IMR-90 (cell line): Measurements from ENCODE around the gene CCNJL. TPM values are rescaled to one million over a fixed set of nuclear protein-coding genes. Genes with fewer than 3 reads are reported as not detected.

Experiments used
- ATAC-seq: fragments of 200-7000 bp; cut with Tn5 transposase; 2 replicates; pipeline ENCODE4 v1.9.1; 2020; ENCODE audit warnings: low read depth, mild to moderate bottlenecking, moderate library complexity
- BruUV-seq: library from RNA; stranded (reverse); fragments of 400-500 nt; replicated peaks from 2 replicates; lab custom pipeline; 2021; lab: Mats Ljungman, UMichigan
- CTCF ChIA-PET: fragments of 300-600 bp; formaldehyde crosslinking; extraction: SDS; loops from one replicate; lab custom pipeline; 2021; ENCODE audit warnings: antibody characterized with exemption; lab: Yijun Ruan, JAX
- POLR2A ChIA-PET: fragments of 300-600 bp; sonication (Branson Sonifier 250); formaldehyde crosslinking; loops from one replicate; lab custom pipeline; 2022; ENCODE audit warnings: antibody characterized with exemption; ENCODE audit not compliant: unreplicated experiment; lab: Charles Lee
- DNase-seq: peaks from one replicate; pipeline ENCODE4 v3.0.0; 2013
- H2AFZ ChIP-seq: replicated peaks from 2 replicates; pipeline ENCODE3; 2013; ENCODE audit warnings: low read length, mild to moderate bottlenecking; ENCODE audit not compliant: poor library complexity
- H2AK5ac ChIP-seq: 2 replicates; pipeline ENCODE4 v1.6.1; 2013; ENCODE audit warnings: low read depth, low read length, inconsistent platforms
- H2AK9ac ChIP-seq: replicated peaks from 2 replicates; pipeline ENCODE3; 2013; ENCODE audit warnings: mild to moderate bottlenecking, low read depth, low read length, moderate library complexity; ENCODE audit not compliant: poor library complexity
- H2BK120ac ChIP-seq: 2 replicates; pipeline ENCODE4 v1.6.1; 2013; ENCODE audit warnings: low read depth, low read length, inconsistent platforms
- H2BK15ac ChIP-seq: 3 replicates; pipeline ENCODE4 v1.6.1; 2013; ENCODE audit warnings: low read depth, low read length, inconsistent platforms
- H2BK20ac ChIP-seq: 2 replicates; pipeline ENCODE4 v1.6.1; 2013; ENCODE audit warnings: low read depth, mild to moderate bottlenecking, inconsistent platforms, low read length, moderate library complexity
- H2BK5ac ChIP-seq: 2 replicates; pipeline ENCODE4 v1.6.1; 2013; ENCODE audit warnings: mild to moderate bottlenecking, low read depth, low read length, inconsistent platforms; ENCODE audit not compliant: poor library complexity, severe bottlenecking
- H3K14ac ChIP-seq: replicated peaks from 2 replicates; pipeline ENCODE4 v1.6.1; 2013; ENCODE audit warnings: low read depth, low read length, inconsistent platforms
- H3K18ac ChIP-seq: 2 replicates; pipeline ENCODE4 v1.6.1; 2013; ENCODE audit warnings: low read depth, low read length, control low read depth
- H3K23ac ChIP-seq: 2 replicates; pipeline ENCODE4 v1.6.1; 2013; ENCODE audit warnings: low read depth, low read length, inconsistent platforms
- H3K27ac ChIP-seq: 2 replicates; pipeline ENCODE4 v1.5.1; 2013; ENCODE audit warnings: mild to moderate bottlenecking, control low read depth, low read length; ENCODE audit not compliant: insufficient read depth
- H3K27me3 ChIP-seq: 2 replicates; pipeline ENCODE4 v1.6.1; 2013; ENCODE audit warnings: low read length; ENCODE audit not compliant: control insufficient read depth, insufficient read depth
- H3K36me3 ChIP-seq: 2 replicates; pipeline ENCODE4 v1.6.1; 2013; ENCODE audit warnings: low read length, mixed read lengths; ENCODE audit not compliant: control insufficient read depth, insufficient read depth
- H3K4ac ChIP-seq: 2 replicates; pipeline ENCODE4 v1.6.1; 2013; ENCODE audit warnings: low read depth, low read length, inconsistent platforms
- H3K4me1 ChIP-seq: 2 replicates; pipeline ENCODE4 v1.6.1; 2013; ENCODE audit warnings: low read length, mixed read lengths; ENCODE audit not compliant: control insufficient read depth, insufficient read depth
- H3K4me2 ChIP-seq: 2 replicates; pipeline ENCODE4 v1.6.1; 2013; ENCODE audit warnings: low read depth, mild to moderate bottlenecking, control low read depth, low read length, moderate library complexity
- H3K4me3 ChIP-seq: 2 replicates; pipeline ENCODE4 v1.5.1; 2013; ENCODE audit warnings: low read depth, mild to moderate bottlenecking, control low read depth, low read length, moderate library complexity; ENCODE audit not compliant: insufficient read depth
- H3K56ac ChIP-seq: 2 replicates; pipeline ENCODE4 v1.6.1; 2013; ENCODE audit warnings: low read length, inconsistent platforms; ENCODE audit not compliant: insufficient read depth; ENCODE audit errors: extremely low read depth
- H3K79me1 ChIP-seq, 2 experiments: 2 replicates each; pipeline ENCODE4 v1.6.1; 2013; ENCODE audit warnings: low read length in 2 of 2, inconsistent platforms in 1 of 2, low read depth in 1 of 2
- H3K9ac ChIP-seq: 2 replicates; pipeline ENCODE4 v1.6.1; 2013; ENCODE audit warnings: low read depth, low read length, control low read depth
- H3K9me1 ChIP-seq: 2 replicates; pipeline ENCODE4 v1.6.1; 2013; ENCODE audit warnings: low read length, inconsistent platforms; ENCODE audit not compliant: insufficient read depth
- H3K9me3 ChIP-seq: 2 replicates; pipeline ENCODE4 v1.6.1; 2013; ENCODE audit warnings: low read length; ENCODE audit not compliant: control insufficient read depth, insufficient read depth
- H4K20me1 ChIP-seq: 2 replicates; pipeline ENCODE4 v1.6.1; 2013; ENCODE audit warnings: low read length, inconsistent platforms; ENCODE audit not compliant: insufficient read depth
- H4K5ac ChIP-seq: 2 replicates; pipeline ENCODE4 v1.6.1; 2013; ENCODE audit warnings: mild to moderate bottlenecking, low read depth, low read length, control low read depth
- H4K8ac ChIP-seq, 2 experiments: 2 replicates each; pipeline ENCODE4 v1.6.1; 2013; ENCODE audit warnings: low read depth in 2 of 2, low read length in 2 of 2, control low read depth in 1 of 2, inconsistent platforms in 1 of 2
- H4K91ac ChIP-seq: 2 replicates; pipeline ENCODE4 v1.6.1; 2013; ENCODE audit warnings: low read depth, low read length, inconsistent platforms; ENCODE audit not compliant: insufficient read depth
- BHLHE40 ChIP-seq: fragments of 150-350 bp; IDR thresholded peaks from 2 replicates; pipeline ENCODE4 v1.6.1; 2016; ENCODE audit warnings: mild to moderate bottlenecking, low read depth, low read length
- CTCF ChIP-seq: conservative IDR thresholded peaks from 2 replicates; pipeline ENCODE4 v1.5.1; 2012; ENCODE audit warnings: mild to moderate bottlenecking, low read depth, low read length, improper control_type of control experiment
- FOS ChIP-seq: fragments of 150-350 bp; IDR thresholded peaks from 2 replicates; pipeline ENCODE4 v1.6.1; 2016; ENCODE audit warnings: low read depth, low read length
- MAFK ChIP-seq: IDR thresholded peaks from 2 replicates; pipeline ENCODE4 v1.6.1; 2012; ENCODE audit warnings: low read depth, low read length, improper control_type of control experiment
- NFE2L2 ChIP-seq: fragments of 150-350 bp; IDR thresholded peaks from 2 replicates; pipeline ENCODE4 v1.6.1; 2016; ENCODE audit warnings: low read depth, mild to moderate bottlenecking, low read length
- RAD21 ChIP-seq: IDR thresholded peaks from 2 replicates; pipeline ENCODE4 v1.6.1; 2012; ENCODE audit warnings: low read length, improper control_type of control experiment
- RCOR1 ChIP-seq: IDR thresholded peaks from 2 replicates; pipeline ENCODE4 v1.6.1; 2012; ENCODE audit warnings: mild to moderate bottlenecking, low read length, improper control_type of control experiment; ENCODE audit not compliant: insufficient replicate concordance
- RFX5 ChIP-seq: IDR thresholded peaks from 2 replicates; pipeline ENCODE4 v1.8.0; 2012; ENCODE audit warnings: low read depth, mild to moderate bottlenecking, low read length, moderate library complexity
- SMC3 ChIP-seq: fragments of 150-350 bp; IDR thresholded peaks from 2 replicates; pipeline ENCODE4 v1.6.1; 2016; ENCODE audit warnings: low read depth, mild to moderate bottlenecking, antibody characterized with exemption, low read length, moderate library complexity
- USF2 ChIP-seq: fragments of 150-350 bp; IDR thresholded peaks from 2 replicates; pipeline ENCODE4 v1.6.1; 2017; ENCODE audit warnings: mild to moderate bottlenecking, antibody characterized with exemption, low read length, low read depth
- WGBS, 2 experiments: methylation state at CpG; one replicate each; pipeline versions ENCODE4 v1.1.5 to v1.1.7; 2013; ENCODE audit warnings: missing lambda C conversion rate in 2 of 2; ENCODE audit not compliant: insufficient read length in 1 of 2; ENCODE audit errors: extremely low coverage in 2 of 2; 5-methylcytosine and 5-hydroxymethylcytosine counted together
- dilution Hi-C: fragments of 300-500 bp; cut with HindIII; formaldehyde crosslinking; loops from one replicate; pipeline ENCODE4 v1.14.3; 2018; ENCODE audit warnings: low sequenced_read_pairs; ENCODE audit not compliant: unreplicated experiment
- in situ Hi-C: fragments of 300-500 bp; cut with MboI; formaldehyde crosslinking; loops from 3 replicates; pipeline ENCODE4 v1.14.3; 2019; ENCODE audit warnings: low sequenced_read_pairs, inconsistent platforms, mixed read lengths
- intact Hi-C: fragments of 100-400 bp; cut with micrococcal nuclease; formaldehyde crosslinking; loops from 2 replicates; pipeline ENCODE4 v1.10.0; 2022
- polyA plus RNA-seq, 3 experiments: library from polyadenylated mRNA; depleted of rRNA; stranded (reverse); fragments of >200 nt; gene quantifications; 2 replicates each; pipeline ENCODE4 v1.2.3, GENCODE V29; 2012; ENCODE audit warnings: low replicate concordance in 1 of 3
- total RNA-seq: library from RNA; depleted of rRNA; stranded (reverse); fragments of >200 nt; gene quantifications from 2 replicates; pipeline ENCODE4 v1.2.3, GENCODE V29; 2012

Gene CCNJL
- total and polyA plus RNA-seq, 2 of the 4 experiments (the other 2 are of a cell fraction) = 2.0 to 3.8 TPM

DNA sequence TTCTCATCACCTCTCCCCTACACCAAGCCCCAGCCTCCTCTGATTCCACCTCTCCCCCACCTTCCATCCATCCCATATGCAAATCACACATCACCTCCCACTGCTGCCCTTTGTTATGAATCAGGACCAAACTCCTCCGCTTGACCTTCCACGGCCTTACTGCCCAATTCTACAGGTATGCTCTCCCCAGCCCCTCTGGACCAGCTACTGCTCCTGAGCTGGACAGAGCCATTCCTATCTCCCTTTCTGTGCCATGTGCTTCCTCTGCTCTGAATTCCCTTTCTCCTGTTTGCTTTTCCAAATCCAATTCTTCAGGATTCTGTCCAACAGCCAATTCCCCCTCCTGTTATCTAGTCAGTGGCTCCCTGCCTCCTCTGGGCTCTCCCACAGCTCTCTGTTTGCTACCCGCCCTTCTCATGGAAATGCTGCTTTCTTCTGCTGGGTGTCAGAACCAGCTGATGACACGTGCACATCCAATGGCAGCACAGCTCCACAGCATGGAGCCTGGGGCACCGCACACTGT, 74.7 kb downstream of the CCNJL start:
- Histone ChIP-seq H2BK5ac (no peak overlapping the region), H3K18ac (no peak overlapping the region), H3K27me3 (no peaks in the 10 kb centered on the region; the same call in 1 of the 2 replicates), H3K79me1 (no peaks in the 10 kb centered on the region), H4K20me1 (no peaks in the 10 kb centered on the region), H4K8ac (no peak overlapping the region), H3K27ac (no peak overlapping the region), H3K4ac (no peak overlapping the region), H2AFZ (no peak overlapping the region), H2BK20ac (no peak overlapping the region), H4K5ac (no peak overlapping the region), H3K56ac (no peak overlapping the region), H3K14ac (no peak overlapping the region), H3K36me3 (no peaks in the 10 kb centered on the region), H2AK9ac (no peak overlapping the region), H3K23ac (no peak overlapping the region), H3K9ac (no peak overlapping the region), H3K9me3 (no peaks in the 10 kb centered on the region), H2AK5ac (no peak overlapping the region), H3K4me3 (no peak overlapping the region), H2BK15ac (no peak overlapping the region), H3K4me2 (no peak overlapping the region), H3K4me1 (no peaks in the 10 kb centered on the region), H4K91ac (no peak overlapping the region), H2BK120ac (no peak overlapping the region), H3K9me1 (no peaks in the 10 kb centered on the region)
- BruUV-seq = no TSS peak
- intact Hi-C loops (no loop called here), in situ Hi-C loops (no loop called here), dilution Hi-C loops (no loop called here)
- ChIA-PET POLR2A (no interaction called here), CTCF (no interaction called here)
- no peak for TF ChIP-seq USF2
- no peak for TF ChIP-seq RAD21
- TF ChIP-seq BHLHE40 = no peak
- no peak for TF ChIP-seq CTCF
- TF ChIP-seq RFX5 = no peak
- no peak for TF ChIP-seq MAFK
- TF ChIP-seq NFE2L2 = no peak
- TF ChIP-seq RCOR1 = no peak
- TF ChIP-seq FOS = no peak
- no peak for TF ChIP-seq SMC3
- no peak for DNase-seq
- ATAC-seq = no peak
- 35% methylated on average over 3 of the region's 5 CpGs; no CpG with 5 or more reads in 1 of the 2 experiments for WGBS, 2 experiments
